ENCODE measurements around the gene FITM2.

Gene FITM2

DNA sequence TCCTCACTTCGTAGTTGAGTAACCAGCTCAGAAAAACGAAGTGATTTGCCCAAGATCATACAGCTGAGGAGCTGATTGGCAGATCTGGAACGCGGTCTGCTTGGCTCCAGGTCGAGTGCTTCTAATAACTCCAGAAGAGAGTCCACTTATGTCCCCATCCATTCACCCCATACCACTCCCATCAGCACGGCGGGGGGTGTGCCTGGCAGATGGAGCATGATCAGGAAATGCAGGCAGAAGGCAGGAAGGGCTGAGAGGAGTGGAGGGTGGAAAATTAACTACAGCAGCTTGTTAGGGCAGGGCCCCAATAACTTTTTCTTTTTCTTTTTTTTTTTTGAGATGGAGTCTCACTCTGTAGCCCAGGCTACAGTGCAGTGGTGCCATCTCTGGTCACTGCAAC is 15.0 kb downstream of the FITM2 start:
- Histone ChIP-seq H2BK12ac (ENCODE audit: low read length) (no peak overlapping the region), H2BK120ac (ENCODE audit: low read depth, low read length) (no peak overlapping the region), H3K14ac (ENCODE audit: low read length) (no peak overlapping the region), H2BK15ac (ENCODE audit: low read length) (no peak overlapping the region), H3K9me3 (replicated peaks in 1 of 2; ENCODE audit: control insufficient read depth in 2 of 2, insufficient read depth in 1 of 2, low read depth in 1 of 2, low read length in 2 of 2) (no peaks in the 10 kb centered on the region), H4K91ac (ENCODE audit: low read depth, low read length, poor library complexity) (no peak overlapping the region), H3K4ac (ENCODE audit: low read length) (no peak overlapping the region), H4K8ac (ENCODE audit: low read depth, low read length) (no peak overlapping the region), H3K23ac (ENCODE audit: low read depth, low read length, poor library complexity) (no peak overlapping the region), H3K4me2 (ENCODE audit: insufficient read depth, low read length, poor library complexity, severe bottlenecking) (no peak overlapping the region), H3K27ac (replicated peaks; ENCODE audit: low read length) (no peak overlapping the region), H2BK5ac (ENCODE audit: low read length) (no peak overlapping the region), H2AFZ (ENCODE audit: low read length) (no peak overlapping the region), H2AK5ac (ENCODE audit: low read depth, low read length) (no peak overlapping the region), H3K4me3 (ENCODE audit: low read length in 2 of 2) (no peak overlapping the region), H3K36me3 (replicated peaks in 1 of 2; ENCODE audit: control insufficient read depth in 2 of 2, insufficient read depth in 2 of 2, low read length in 2 of 2) (no peaks in the 10 kb centered on the region), H3K27me3 (ENCODE audit: control insufficient read depth in 3 of 3, insufficient read depth in 3 of 3, low read depth in 1 of 3, low read length in 3 of 3) (no peaks in the 10 kb centered on the region), H3K4me1 (ENCODE audit: control insufficient read depth in 2 of 2, insufficient read depth in 1 of 2, low read depth in 1 of 2, low read length in 2 of 2) (no peaks in the 10 kb centered on the region), H3K9ac (ENCODE audit: low read depth, low read length, poor library complexity) (no peak overlapping the region), H3K79me1 (ENCODE audit: low read depth, low read length) (no peaks in the 10 kb centered on the region), H3K18ac (ENCODE audit: low read length) (no peak overlapping the region)
- DNase-seq (ENCODE audit: low spot score), result no peak
- WGBS, 2 donors (ENCODE audit: extremely low coverage in 2 of 2, insufficient read length in 2 of 2, insufficient replicate concordance in 1 of 2), result no CpG with 5 or more reads among the region's 7 CpGs

DNA sequence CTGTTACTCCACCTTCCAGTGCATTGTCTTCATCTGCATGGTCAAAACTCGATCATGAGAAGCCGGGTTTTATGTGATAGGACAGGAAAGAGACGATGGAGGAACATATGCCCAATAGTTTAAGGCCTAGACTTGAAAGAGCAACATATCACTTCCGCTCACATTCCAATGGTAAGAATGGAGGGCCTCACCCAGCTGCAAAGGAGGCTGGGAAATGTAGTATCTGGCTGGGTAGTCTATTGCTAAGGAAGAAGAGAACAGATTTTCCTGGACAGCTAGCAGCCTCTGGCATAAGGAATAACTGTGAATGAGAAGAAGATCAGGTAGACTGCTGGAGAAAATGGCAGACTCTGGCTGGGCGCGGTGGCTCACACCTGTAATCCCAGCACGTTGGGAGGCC is 19.2 kb downstream of the FITM2 start:
- H2AFZ ChIP-seq (ENCODE audit: low read length), result no peak overlapping the region
- H3K79me1 ChIP-seq (ENCODE audit: low read depth, low read length), result no peaks in the 10 kb centered on the region

DNA sequence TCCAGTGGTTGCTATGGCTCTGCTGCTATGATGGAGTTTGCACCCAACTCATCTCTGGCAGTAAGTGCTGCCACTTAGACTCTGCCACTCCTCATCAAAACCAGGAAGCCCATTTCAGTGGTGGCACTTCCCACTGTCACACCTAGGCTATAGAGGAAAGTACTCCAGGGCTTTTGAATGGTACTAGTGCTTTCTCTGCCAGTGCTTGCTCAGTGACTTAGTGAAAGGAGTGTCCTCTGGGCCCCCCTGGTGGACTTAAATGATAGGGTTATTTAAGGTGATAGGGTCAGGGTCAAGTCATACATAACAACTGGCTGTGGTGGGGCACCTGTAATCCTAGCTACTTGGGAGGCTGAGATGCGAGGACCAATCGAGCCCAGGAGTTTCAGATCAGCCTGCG is 22.8 kb downstream of the FITM2 start:
- no peak overlapping the region for H4K8ac ChIP-seq (ENCODE audit: low read depth, low read length)
- H2BK5ac ChIP-seq (ENCODE audit: low read length), result no peak overlapping the region
- H3K4ac ChIP-seq (ENCODE audit: low read length), result no peak overlapping the region
- H2AFZ ChIP-seq (ENCODE audit: low read length), result no peak overlapping the region
- no peaks in the 10 kb centered on the region for H3K9me3 ChIP-seq (replicated peaks in 1 of 2; ENCODE audit: control insufficient read depth in 2 of 2, insufficient read depth in 1 of 2, low read depth in 1 of 2, low read length in 2 of 2)
- no peaks in the 10 kb centered on the region for H3K79me1 ChIP-seq (ENCODE audit: low read depth, low read length)
- no peak overlapping the region for H2BK12ac ChIP-seq (ENCODE audit: low read length)
- no peak overlapping the region for H3K27ac ChIP-seq (replicated peaks; ENCODE audit: low read length)
- no peaks in the 10 kb centered on the region for H3K36me3 ChIP-seq (replicated peaks in 1 of 2; ENCODE audit: control insufficient read depth in 2 of 2, insufficient read depth in 2 of 2, low read length in 2 of 2)
- no peak for DNase-seq (ENCODE audit: low spot score)
- H3K18ac ChIP-seq (ENCODE audit: low read length), result no peak overlapping the region
- WGBS, 2 donors (ENCODE audit: extremely low coverage in 2 of 2, insufficient read length in 2 of 2, insufficient replicate concordance in 1 of 2), result no CpG with 5 or more reads among the region's 3 CpGs
- no peak overlapping the region for H3K14ac ChIP-seq (ENCODE audit: low read length)
- H3K9ac ChIP-seq (ENCODE audit: low read depth, low read length, poor library complexity), result no peak overlapping the region
- no peaks in the 10 kb centered on the region for H3K27me3 ChIP-seq (ENCODE audit: control insufficient read depth in 3 of 3, insufficient read depth in 3 of 3, low read depth in 1 of 3, low read length in 3 of 3)
- no peak overlapping the region for H2BK15ac ChIP-seq (ENCODE audit: low read length)
- H3K23ac ChIP-seq (ENCODE audit: low read depth, low read length, poor library complexity), result no peak overlapping the region
- no peak overlapping the region for H3K4me2 ChIP-seq (ENCODE audit: insufficient read depth, low read length, poor library complexity, severe bottlenecking)
- H3K4me3 ChIP-seq (ENCODE audit: low read length in 2 of 2), result no peak overlapping the region
- no peak overlapping the region for H4K91ac ChIP-seq (ENCODE audit: low read depth, low read length, poor library complexity)
- no peak overlapping the region for H2AK5ac ChIP-seq (ENCODE audit: low read depth, low read length)
- H2BK120ac ChIP-seq (ENCODE audit: low read depth, low read length), result no peak overlapping the region
- no peaks in the 10 kb centered on the region for H3K4me1 ChIP-seq (ENCODE audit: control insufficient read depth in 2 of 2, insufficient read depth in 1 of 2, low read depth in 1 of 2, low read length in 2 of 2)

More for the DNA sequence above, 19.2 kb downstream of the FITM2 start:
- Histone ChIP-seq H3K18ac (ENCODE audit: low read length) (no peak overlapping the region), H2BK12ac (ENCODE audit: low read length) (no peak overlapping the region), H3K9me3 (replicated peaks in 1 of 2; ENCODE audit: control insufficient read depth in 2 of 2, insufficient read depth in 1 of 2, low read depth in 1 of 2, low read length in 2 of 2) (no peaks in the 10 kb centered on the region), H3K27ac (replicated peaks; ENCODE audit: low read length) (no peak overlapping the region), H2BK5ac (ENCODE audit: low read length) (no peak overlapping the region), H3K4ac (ENCODE audit: low read length) (no peak overlapping the region), H2BK15ac (ENCODE audit: low read length) (no peak overlapping the region), H4K91ac (ENCODE audit: low read depth, low read length, poor library complexity) (no peak overlapping the region), H3K9ac (ENCODE audit: low read depth, low read length, poor library complexity) (no peak overlapping the region), H3K27me3 (ENCODE audit: control insufficient read depth in 3 of 3, insufficient read depth in 3 of 3, low read depth in 1 of 3, low read length in 3 of 3) (no peaks in the 10 kb centered on the region), H2AK5ac (ENCODE audit: low read depth, low read length) (no peak overlapping the region), H2BK120ac (ENCODE audit: low read depth, low read length) (no peak overlapping the region), H3K4me3 (ENCODE audit: low read length in 2 of 2) (no peak overlapping the region), H3K4me2 (ENCODE audit: insufficient read depth, low read length, poor library complexity, severe bottlenecking) (no peak overlapping the region), H3K36me3 (replicated peaks in 1 of 2; ENCODE audit: control insufficient read depth in 2 of 2, insufficient read depth in 2 of 2, low read length in 2 of 2) (no peaks in the 10 kb centered on the region), H3K14ac (ENCODE audit: low read length) (no peak overlapping the region), H4K8ac (ENCODE audit: low read depth, low read length) (no peak overlapping the region), H3K4me1 (ENCODE audit: control insufficient read depth in 2 of 2, insufficient read depth in 1 of 2, low read depth in 1 of 2, low read length in 2 of 2) (no peaks in the 10 kb centered on the region), H3K23ac (ENCODE audit: low read depth, low read length, poor library complexity) (no peak overlapping the region)
- no CpG with 5 or more reads among the region's 7 CpGs for WGBS, 2 donors (ENCODE audit: extremely low coverage in 2 of 2, insufficient read length in 2 of 2, insufficient replicate concordance in 1 of 2)
- DNase-seq (ENCODE audit: low spot score), result no peak

GRCh38 chr20:44287272-44288097 is 23.5 kb downstream of the FITM2 start:
- Histone ChIP-seq H4K91ac (ENCODE audit: low read depth, low read length, poor library complexity) (no peak overlapping the region), H3K4me1 (ENCODE audit: control insufficient read depth in 2 of 2, insufficient read depth in 1 of 2, low read depth in 1 of 2, low read length in 2 of 2) (peaks cover 0 to 6% of the 10 kb centered on the region in 2 donors), H3K18ac (ENCODE audit: low read length) (no peak overlapping the region), H2BK5ac (ENCODE audit: low read length) (no peak overlapping the region), H3K9ac (ENCODE audit: low read depth, low read length, poor library complexity) (no peak overlapping the region), H2AFZ (ENCODE audit: low read length) (no peak overlapping the region), H3K4me2 (ENCODE audit: insufficient read depth, low read length, poor library complexity, severe bottlenecking) (no peak overlapping the region), H3K36me3 (replicated peaks in 1 of 2; ENCODE audit: control insufficient read depth in 2 of 2, insufficient read depth in 2 of 2, low read length in 2 of 2) (no peaks in the 10 kb centered on the region), H4K8ac (ENCODE audit: low read depth, low read length) (no peak overlapping the region), H2BK120ac (ENCODE audit: low read depth, low read length) (no peak overlapping the region), H3K27me3 (ENCODE audit: control insufficient read depth in 3 of 3, insufficient read depth in 3 of 3, low read depth in 1 of 3, low read length in 3 of 3) (no peaks in the 10 kb centered on the region), H3K4me3 (ENCODE audit: low read length in 2 of 2) (no peak overlapping the region), H3K23ac (ENCODE audit: low read depth, low read length, poor library complexity) (no peak overlapping the region), H2BK15ac (ENCODE audit: low read length) (no peak overlapping the region), H3K79me1 (ENCODE audit: low read depth, low read length) (no peaks in the 10 kb centered on the region), H2BK12ac (ENCODE audit: low read length) (no peak overlapping the region), H3K9me3 (replicated peaks in 1 of 2; ENCODE audit: control insufficient read depth in 2 of 2, insufficient read depth in 1 of 2, low read depth in 1 of 2, low read length in 2 of 2) (no peaks in the 10 kb centered on the region), H3K14ac (ENCODE audit: low read length) (no peak overlapping the region), H3K27ac (replicated peaks; ENCODE audit: low read length) (no peak overlapping the region), H3K4ac (ENCODE audit: low read length) (no peak overlapping the region), H2AK5ac (ENCODE audit: low read depth, low read length) (no peak overlapping the region)
- WGBS, 2 donors (ENCODE audit: extremely low coverage in 2 of 2, insufficient read length in 2 of 2, insufficient replicate concordance in 1 of 2), result no CpG with 5 or more reads among the region's 5 CpGs
- no peak for DNase-seq (ENCODE audit: low spot score)

Measured in neuronal stem cell (in vitro differentiated cells).